PC-3 (cell line): Measurements from ENCODE around the gene RNASE13.

ENCODE experiments used
- EZH2 ChIP-seq: fragments of 300-600 bp; sonication (generic); IDR thresholded peaks from one replicate; pipeline ENCODE4 v1.6.1; 2017; ENCODE audit warnings: antibody characterized with exemption, mild to moderate bottlenecking, low read length; ENCODE audit not compliant: unreplicated experiment
- TF ChIP-seq, protein P1 (sequence below): fragments of 300-600 bp; sonication (generic); conservative IDR thresholded peaks from 2 replicates; pipeline ENCODE4 v1.5.1; 2017; ENCODE audit warnings: antibody characterized with exemption, low read depth, mild to moderate bottlenecking, low read length

DNA sequence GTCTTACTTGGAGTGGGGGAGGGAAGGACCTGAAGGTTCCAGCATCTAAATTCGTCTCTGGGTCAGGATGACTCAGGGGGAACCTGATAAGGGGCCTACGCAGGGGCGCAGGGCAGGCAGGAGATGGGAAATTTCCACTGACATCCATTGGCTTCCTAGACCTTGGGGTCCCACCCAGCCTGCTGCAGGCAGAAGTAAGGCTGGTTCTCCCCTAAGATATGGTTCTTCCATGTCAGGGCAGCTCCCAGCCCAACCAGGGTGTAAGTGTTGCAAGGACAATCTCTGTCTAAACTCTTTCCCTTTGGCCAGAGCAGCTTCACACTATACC is 7.7 kb downstream of the RNASE13 start:
- TF ChIP-seq, protein P1, sequence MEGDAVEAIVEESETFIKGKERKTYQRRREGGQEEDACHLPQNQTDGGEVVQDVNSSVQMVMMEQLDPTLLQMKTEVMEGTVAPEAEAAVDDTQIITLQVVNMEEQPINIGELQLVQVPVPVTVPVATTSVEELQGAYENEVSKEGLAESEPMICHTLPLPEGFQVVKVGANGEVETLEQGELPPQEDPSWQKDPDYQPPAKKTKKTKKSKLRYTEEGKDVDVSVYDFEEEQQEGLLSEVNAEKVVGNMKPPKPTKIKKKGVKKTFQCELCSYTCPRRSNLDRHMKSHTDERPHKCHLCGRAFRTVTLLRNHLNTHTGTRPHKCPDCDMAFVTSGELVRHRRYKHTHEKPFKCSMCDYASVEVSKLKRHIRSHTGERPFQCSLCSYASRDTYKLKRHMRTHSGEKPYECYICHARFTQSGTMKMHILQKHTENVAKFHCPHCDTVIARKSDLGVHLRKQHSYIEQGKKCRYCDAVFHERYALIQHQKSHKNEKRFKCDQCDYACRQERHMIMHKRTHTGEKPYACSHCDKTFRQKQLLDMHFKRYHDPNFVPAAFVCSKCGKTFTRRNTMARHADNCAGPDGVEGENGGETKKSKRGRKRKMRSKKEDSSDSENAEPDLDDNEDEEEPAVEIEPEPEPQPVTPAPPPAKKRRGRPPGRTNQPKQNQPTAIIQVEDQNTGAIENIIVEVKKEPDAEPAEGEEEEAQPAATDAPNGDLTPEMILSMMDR = no peak
- no peak for TF ChIP-seq EZH2
